SK-MEL-5 (cell line): ENCODE results near the gene HBB. TPM values are rescaled to one million over a fixed set of nuclear protein-coding genes. Genes with fewer than 3 reads are reported as not detected.

Experiments used
- DNase-seq: peaks from one replicate; pipeline ENCODE4 v3.0.0-alpha.2; 2016; ENCODE audit warnings: low read depth, low spot score
- in situ Hi-C: cut with HindIII; loops from 2 replicates; pipeline ENCODE4 v1.10.0; 2016; ENCODE audit warnings: low sequenced_read_pairs, high pct_unique_total_duplicates, low pct_unique_long_range_greater_than_20kb
- total RNA-seq: library from RNA; depleted of rRNA; stranded (reverse); fragments of >200 nt; shearing (Covaris generic); gene quantifications from 2 replicates; pipeline ENCODE4 v1.2.3, GENCODE V29; 2014; rRNA removed

HBB gene
- total RNA-seq, 1 experiment from 2014 or later: not detected

DNA sequence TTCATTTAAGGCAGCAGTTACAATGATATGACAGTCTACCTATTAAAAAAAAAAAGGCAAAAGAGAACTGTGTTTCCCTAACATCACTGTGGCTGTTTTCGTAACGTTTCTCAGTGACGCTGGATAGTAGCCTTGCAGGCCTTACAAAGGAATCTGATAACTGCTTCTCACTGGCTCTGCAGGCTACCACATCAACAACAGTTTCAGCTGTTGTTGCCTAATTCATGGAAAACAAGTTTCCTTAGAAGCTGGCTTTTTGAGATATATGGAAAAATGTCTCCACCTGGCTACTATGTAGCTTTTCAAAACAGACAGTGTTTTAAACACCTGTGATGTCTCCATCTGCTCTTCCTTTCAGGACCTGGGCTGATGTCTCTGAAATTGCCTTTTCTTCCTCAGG, 30.1 kb downstream of the HBB start:
- in situ Hi-C loops: no loop called here
- DNase-seq: no peak

DNA sequence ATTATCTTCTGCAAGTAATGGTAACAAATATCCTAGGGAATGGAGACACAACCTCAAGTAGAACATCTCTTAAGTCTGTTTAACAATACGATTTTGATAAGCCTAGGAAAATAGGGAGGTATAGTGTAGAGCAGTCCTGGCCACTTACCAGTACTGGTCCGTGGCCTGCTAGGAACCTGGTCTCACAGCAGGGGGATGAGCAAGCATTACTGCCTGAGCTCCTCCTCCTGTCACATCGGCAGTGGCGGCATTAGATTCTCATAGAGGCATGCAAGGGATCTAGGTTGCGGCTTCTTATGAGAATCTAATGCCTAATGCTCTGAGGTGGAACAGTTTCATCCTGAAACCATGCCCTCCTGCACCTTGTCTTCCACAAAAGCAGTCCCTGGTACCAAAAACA, 30.8 kb downstream of the HBB start:
- no peak for DNase-seq
- in situ Hi-C loops: no loop called here

- no peak for DNase-seq
- in situ Hi-C loops: no loop called here
These were observed 34.1 kb downstream of the HBB start for GRCh38 chr11:5192738-5193137.

- in situ Hi-C loops: no loop called here
- no peak for DNase-seq
These were observed 38.7 kb downstream of the HBB start for GRCh38 chr11:5188201-5188600.

GRCh38 chr11:5178046-5178837, 48.6 kb downstream of the HBB start:
- in situ Hi-C loops: no loop called here
- no peak for DNase-seq

Other genes with a start within 250 kb of the HBB start
- gene OR51L1, start 232.2 kb downstream of the HBB start, total RNA-seq: not detected in 2 replicates
- not detected in 2 replicates for gene OR52J3, start 180.5 kb downstream of the HBB start, total RNA-seq
- not detected in 2 replicates for gene OR52E2, start 167.4 kb downstream of the HBB start, total RNA-seq
- gene OR52E1, start 157.5 kb downstream of the HBB start, total RNA-seq: not detected in 2 replicates
- not detected in 2 replicates for gene OR52A5, start 88.7 kb downstream of the HBB start, total RNA-seq
- gene OR52A1, start 72.3 kb downstream of the HBB start, total RNA-seq: 0.05 TPM in 1 of 2 replicates, not detected in the other
- gene OR51V1, start 26.4 kb downstream of the HBB start, total RNA-seq: not detected in 2 replicates
- gene HBD, start 7.4 kb upstream of the HBB start, total RNA-seq: not detected in 2 replicates
- not detected in 2 replicates for gene HBG1, start 22.8 kb upstream of the HBB start, total RNA-seq
- 1.4 and 4.4 TPM in 2 replicates for gene HBG2, start 27.7 kb upstream of the HBB start, total RNA-seq
- gene HBE1, start 42.9 kb upstream of the HBB start, total RNA-seq: 21.8 and 22.2 TPM in 2 replicates
- 9.0 and 10.7 TPM in 2 replicates for gene OR51B4, start 74.9 kb upstream of the HBB start, total RNA-seq
- gene OR51B2, start 97.2 kb upstream of the HBB start, total RNA-seq: 0.53 and 0.83 TPM in 2 replicates
- 15.1 and 15.8 TPM in 2 replicates for gene OR51B5, start 116.5 kb upstream of the HBB start, total RNA-seq
- not detected in 2 replicates for gene OR51B6, start 124.4 kb upstream of the HBB start, total RNA-seq
- gene OR51M1, start 156.7 kb upstream of the HBB start, total RNA-seq: not detected in 2 replicates
- not detected in 2 replicates for gene OR51Q1, start 195.0 kb upstream of the HBB start, total RNA-seq
- gene OR51I1, start 214.4 kb upstream of the HBB start, total RNA-seq: 0.63 TPM in 1 of 2 replicates, not detected in the other
- gene OR51I2, start 222.3 kb upstream of the HBB start, total RNA-seq: not detected in 2 replicates